BLaER1 treated with 17β-estradiol and CSF1 and Interleukin-3, amounts not matched to agents 10 nM and 100 nM (cell line): ENCODE measurements around the gene AKAP6.
A peak's percentile ranks its signal among the peaks of the same experiment; 100 is the strongest.
"Not testable (repeated sequence)": the region's sequence is repeated elsewhere in the genome, so short reads cannot be mapped to it uniquely, and the experiment has no call there.

Experiments
- H3K27ac ChIP-seq, 11 experiments: shearing (Covaris generic); formaldehyde crosslinking; 2 replicates each; pipeline ENCODE4 v1.8.1; 2022
- H3K27me3 ChIP-seq, 11 experiments: shearing (Covaris generic); formaldehyde crosslinking; 2 replicates each; pipeline ENCODE4 v1.8.1; 2022
- H3K36me3 ChIP-seq, 11 experiments: shearing (Covaris generic); formaldehyde crosslinking; 2 replicates each; pipeline ENCODE4 v1.8.1; 2022
- H3K4me1 ChIP-seq, 10 experiments: shearing (Covaris generic); formaldehyde crosslinking; 2 replicates each; pipeline ENCODE4 v1.8.1; 2022
- H3K4me2 ChIP-seq, 11 experiments: shearing (Covaris generic); formaldehyde crosslinking; 2 replicates each; pipeline ENCODE4 v1.8.1; 2022
- H3K4me3 ChIP-seq, 10 experiments: shearing (Covaris generic); formaldehyde crosslinking; 2 replicates each; pipeline ENCODE4 v1.8.1; 2022
- H3K9ac ChIP-seq, 11 experiments: shearing (Covaris generic); formaldehyde crosslinking; 2 replicates each; pipeline ENCODE4 v1.8.1; 2022
- H3K9me3 ChIP-seq, 11 experiments: shearing (Covaris generic); formaldehyde crosslinking; replicated peaks in 1 of 11; 2 replicates each; pipeline ENCODE4 v1.8.1; 2022
- H4K20me1 ChIP-seq, 11 experiments: shearing (Covaris generic); formaldehyde crosslinking; 2 replicates each; pipeline ENCODE4 v1.8.1; 2022
- Cebpa-rat ChIP-seq, 11 experiments: shearing (Covaris generic); IDR thresholded peaks; 2 replicates each; pipeline ENCODE4 v1.8.1; 2022

The AKAP6 gene

DNA sequence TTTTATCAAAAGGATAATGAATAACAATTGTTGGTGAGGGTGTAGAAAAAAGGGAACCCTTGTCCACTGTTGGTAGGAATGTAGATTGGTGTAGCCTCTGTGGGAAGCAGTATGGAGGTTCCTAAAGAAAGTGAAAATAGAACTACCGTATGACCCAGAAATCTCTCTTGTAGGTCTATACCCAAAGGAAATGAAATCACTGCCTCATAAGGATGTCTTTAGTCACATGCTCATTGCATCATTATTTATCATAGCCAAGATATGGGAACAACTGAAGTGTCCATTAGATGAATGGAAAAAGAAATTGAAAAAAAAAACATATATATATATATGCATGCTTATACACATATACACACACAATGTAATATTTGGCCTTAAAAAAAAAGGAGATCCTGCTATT, 450.7 kb downstream of the AKAP6 start:
- no peak for TF ChIP-seq Cebpa-rat (IDR thresholded peaks at IDR 0.05)
- Histone ChIP-seq H3K9me3 (no peaks in the 10 kb centered on the region), H3K4me3 (no peak overlapping the region), H3K4me1 (no peaks in the 10 kb centered on the region), H3K4me2 (no peak overlapping the region), H3K27me3 (no peaks in the 10 kb centered on the region), H3K9ac (no peak overlapping the region), H3K27ac (no peak overlapping the region), H4K20me1 (no peaks in the 10 kb centered on the region), H3K36me3 (no peaks in the 10 kb centered on the region)

GRCh38 chr14:32784405-32784804, 455.3 kb downstream of the AKAP6 start:
- no peak overlapping the region for H3K4me3 ChIP-seq
- peaks cover 0 to 8% (median 0%) of the 10 kb centered on the region in 11 experiments; a peak in 2 of 22 replicates for H3K9me3 ChIP-seq
- H3K36me3 ChIP-seq, result no peaks in the 10 kb centered on the region
- H3K27me3 ChIP-seq, result no peaks in the 10 kb centered on the region
- no peak overlapping the region for H3K4me2 ChIP-seq
- no peaks in the 10 kb centered on the region for H3K4me1 ChIP-seq
- H3K9ac ChIP-seq, result no peak overlapping the region
- no peak overlapping the region for H3K27ac ChIP-seq
- no peak for TF ChIP-seq Cebpa-rat (IDR thresholded peaks at IDR 0.05)
- no peaks in the 10 kb centered on the region for H4K20me1 ChIP-seq

GRCh38 chr14:32785585-32785984, 456.5 kb downstream of the AKAP6 start:
- Histone ChIP-seq H3K27me3 (no peaks in the 10 kb centered on the region), H3K9me3 (peaks cover 0 to 8% (median 0%) of the 10 kb centered on the region in 11 experiments; a peak in 5 of 22 replicates), H3K27ac (no peak overlapping the region), H3K4me2 (no peak overlapping the region), H3K4me1 (no peaks in the 10 kb centered on the region), H4K20me1 (no peaks in the 10 kb centered on the region), H3K36me3 (no peaks in the 10 kb centered on the region), H3K9ac (no peak overlapping the region), H3K4me3 (no peak overlapping the region)
- no peak for TF ChIP-seq Cebpa-rat (IDR thresholded peaks at IDR 0.05)

DNA sequence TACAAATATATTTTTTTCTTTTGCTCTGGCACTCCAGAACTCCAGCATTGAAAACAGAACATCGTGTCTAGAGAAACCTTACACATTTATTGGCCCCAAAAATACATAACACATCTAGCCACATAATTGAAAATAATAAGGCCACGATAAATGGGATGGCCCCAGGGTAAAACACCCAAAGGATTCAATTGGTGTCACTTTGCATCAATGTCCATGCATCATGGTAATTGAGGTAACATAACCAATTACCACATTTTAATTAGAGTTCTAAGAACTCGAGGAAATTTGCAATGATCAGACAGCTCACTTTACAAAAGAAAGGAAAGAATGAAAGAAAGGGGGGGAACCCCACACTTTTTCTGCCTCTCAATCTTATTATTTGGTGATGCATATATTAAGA, 457.8 kb downstream of the AKAP6 start:
- H3K9me3 ChIP-seq, result peaks cover 5 to 19% (median 7%) of the 10 kb centered on the region in 11 experiments; a peak in 21 of 22 replicates
- no peak overlapping the region for H3K4me2 ChIP-seq
- no peaks in the 10 kb centered on the region for H4K20me1 ChIP-seq
- H3K9ac ChIP-seq, result no peak overlapping the region
- H3K27me3 ChIP-seq, result no peaks in the 10 kb centered on the region
- TF ChIP-seq Cebpa-rat (IDR thresholded peaks at IDR 0.05), result no peak
- H3K4me3 ChIP-seq, result no peak overlapping the region
- no peaks in the 10 kb centered on the region for H3K36me3 ChIP-seq
- no peaks in the 10 kb centered on the region for H3K4me1 ChIP-seq
- H3K27ac ChIP-seq, result no peak overlapping the region

DNA sequence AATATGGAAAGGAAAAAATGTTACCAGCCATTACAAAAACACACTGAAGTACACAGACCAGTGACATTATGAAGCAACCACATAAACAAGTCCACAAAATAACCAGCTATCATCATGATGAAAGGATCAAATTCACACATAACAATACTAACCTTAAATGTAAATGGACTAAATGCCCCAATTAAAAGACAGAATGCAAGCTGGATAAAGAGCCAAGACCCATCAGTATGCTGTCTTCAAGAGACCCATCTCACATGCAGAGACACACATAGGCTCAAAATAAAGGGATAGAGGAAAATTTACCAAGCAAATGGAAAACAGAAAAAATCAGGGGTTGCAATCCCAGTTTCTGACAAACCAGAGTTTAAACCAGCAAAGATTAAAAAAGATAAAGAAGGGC, 463.9 kb downstream of the AKAP6 start:
- H3K4me2 ChIP-seq, H4K20me1 ChIP-seq, H3K4me3 ChIP-seq, H3K9ac ChIP-seq, H3K36me3 ChIP-seq, H3K27me3 ChIP-seq, H3K27ac ChIP-seq, H3K4me1 ChIP-seq: not testable (repeated sequence)
- H3K9me3 ChIP-seq, result peaks cover 24 to 53% (median 34%) of the 10 kb centered on the region in 11 experiments

DNA sequence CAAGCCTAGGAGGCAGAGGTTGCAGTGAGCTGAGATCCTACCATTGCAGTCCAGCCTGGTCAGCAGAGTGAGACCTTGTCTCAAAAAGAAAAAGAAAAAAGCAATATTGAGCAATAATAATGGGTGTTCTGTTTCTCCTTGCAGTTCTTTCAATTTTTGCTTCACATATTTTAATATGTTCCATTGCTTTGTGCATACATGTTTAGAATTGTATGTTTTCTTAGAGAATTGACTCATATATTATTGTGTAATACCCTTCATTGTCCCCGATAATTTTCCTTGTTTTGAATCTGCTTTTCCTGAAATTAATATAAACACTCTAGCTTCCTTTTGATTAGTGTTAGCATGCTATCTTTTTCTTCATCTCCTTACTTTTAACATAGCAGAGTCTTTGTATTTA, 471.2 kb downstream of the AKAP6 start:
- peaks cover 25 to 58% (median 42%) of the 10 kb centered on the region in 11 experiments for H3K9me3 ChIP-seq
- H3K27ac ChIP-seq, result no peak overlapping the region

DNA sequence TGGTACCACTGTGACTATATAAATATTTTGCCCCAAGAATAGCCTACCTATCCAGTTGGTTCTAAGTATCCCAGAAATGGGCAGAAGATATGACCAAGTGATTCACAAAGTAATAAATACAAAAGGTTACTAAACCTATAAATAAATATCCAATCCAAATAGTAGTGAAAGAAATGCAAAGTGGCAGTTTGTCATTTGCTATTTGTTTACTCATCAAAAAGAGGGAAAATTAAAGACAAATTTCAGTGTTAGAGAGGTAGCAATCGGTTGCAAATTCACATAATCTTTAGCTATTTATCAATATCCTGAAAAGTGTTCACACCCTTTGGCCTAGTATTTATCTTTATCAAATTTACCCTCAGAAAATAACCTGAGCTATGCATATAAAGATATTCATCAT, 473.2 kb downstream of the AKAP6 start:
- H4K20me1 ChIP-seq, result no peaks in the 10 kb centered on the region
- peaks cover 34 to 65% (median 48%) of the 10 kb centered on the region in 11 experiments for H3K9me3 ChIP-seq
- no peak overlapping the region for H3K4me3 ChIP-seq
- H3K27me3 ChIP-seq, result no peaks in the 10 kb centered on the region
- H3K9ac ChIP-seq, result no peak overlapping the region
- no peak for TF ChIP-seq Cebpa-rat (IDR thresholded peaks at IDR 0.05)
- no peak overlapping the region for H3K27ac ChIP-seq
- no peak overlapping the region for H3K4me2 ChIP-seq
- no peaks in the 10 kb centered on the region for H3K36me3 ChIP-seq
- H3K4me1 ChIP-seq, result no peaks in the 10 kb centered on the region

More for the DNA sequence above, 471.2 kb downstream of the AKAP6 start:
- H3K36me3 ChIP-seq, result no peaks in the 10 kb centered on the region
- H3K9ac ChIP-seq, result no peak overlapping the region
- TF ChIP-seq Cebpa-rat (IDR thresholded peaks at IDR 0.05), result no peak
- H3K27me3 ChIP-seq, result no peaks in the 10 kb centered on the region
- H3K4me1 ChIP-seq, result no peaks in the 10 kb centered on the region
- H3K4me3 ChIP-seq, result no peak overlapping the region
- H3K4me2 ChIP-seq, result no peak overlapping the region
- no peaks in the 10 kb centered on the region for H4K20me1 ChIP-seq

DNA sequence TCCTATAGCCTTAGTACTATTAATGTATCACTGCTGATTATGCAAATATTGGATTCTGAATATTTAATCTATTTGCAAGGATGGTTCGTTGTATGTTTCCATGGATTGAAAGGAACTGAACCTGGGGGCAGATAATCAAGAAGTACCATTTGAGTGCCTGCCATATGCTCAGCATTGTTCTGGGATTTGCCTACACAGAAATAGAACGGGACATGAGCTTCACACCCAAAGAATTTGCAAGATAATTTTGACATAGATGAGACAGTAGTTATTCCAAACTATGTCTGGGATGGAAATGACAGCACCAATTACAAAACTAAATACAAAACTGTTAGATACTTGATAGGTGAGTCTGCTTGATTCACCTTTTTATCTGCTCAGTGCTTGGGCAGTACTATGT, 476.9 kb downstream of the AKAP6 start:
- H3K4me2 ChIP-seq, result no peak overlapping the region
- H3K4me3 ChIP-seq, result no peak overlapping the region
- H3K36me3 ChIP-seq, result no peaks in the 10 kb centered on the region
- H3K4me1 ChIP-seq, result peaks cover 0 to 7% (median 2%) of the 10 kb centered on the region in 10 experiments; a peak in 4 of 20 replicates
- no peaks in the 10 kb centered on the region for H4K20me1 ChIP-seq
- no peak overlapping the region for H3K9ac ChIP-seq
- no peak for TF ChIP-seq Cebpa-rat (IDR thresholded peaks at IDR 0.05)
- peaks cover 34 to 50% (median 42%) of the 10 kb centered on the region in 11 experiments for H3K9me3 ChIP-seq
- H3K27me3 ChIP-seq, result no peaks in the 10 kb centered on the region
- H3K27ac ChIP-seq, result no peak overlapping the region

GRCh38 chr14:32808644-32809043, 479.5 kb downstream of the AKAP6 start:
- Histone ChIP-seq H3K27me3 (no peaks in the 10 kb centered on the region), H3K9ac (no peak overlapping the region), H4K20me1 (no peaks in the 10 kb centered on the region), H3K36me3 (no peaks in the 10 kb centered on the region), H3K9me3 (peaks cover 19 to 30% (median 24%) of the 10 kb centered on the region in 11 experiments), H3K27ac (no peak overlapping the region), H3K4me3 (no peak overlapping the region), H3K4me1 (peaks cover 0 to 7% (median 2%) of the 10 kb centered on the region in 10 experiments; a peak in 4 of 20 replicates), H3K4me2 (peak overlapping the region in 2 of 11 experiments; percentile 11 to 25; a peak in 2 of 22 replicates)
- no peak for TF ChIP-seq Cebpa-rat (IDR thresholded peaks at IDR 0.05)

DNA sequence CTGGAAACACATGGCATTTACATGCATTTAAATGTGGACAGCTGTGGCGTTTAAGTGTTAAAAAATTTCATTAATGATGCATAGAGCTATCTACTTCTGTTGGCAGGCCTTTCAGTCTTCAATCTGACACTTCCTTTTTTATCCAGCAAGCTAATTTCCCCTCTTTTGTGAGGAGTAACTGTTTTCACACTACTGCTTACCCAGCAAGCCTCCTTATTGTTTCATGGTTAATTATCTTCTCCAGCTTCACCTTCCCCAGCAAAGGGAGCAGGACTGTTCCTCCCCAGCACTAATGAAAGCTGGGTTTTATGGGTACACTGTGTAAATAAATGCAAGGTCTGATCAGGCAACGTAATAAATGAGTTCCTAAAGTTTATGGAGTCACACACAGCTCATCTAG, 480.2 kb downstream of the AKAP6 start:
- no peak for TF ChIP-seq Cebpa-rat (IDR thresholded peaks at IDR 0.05)
- no peaks in the 10 kb centered on the region for H3K36me3 ChIP-seq
- no peak overlapping the region for H3K27ac ChIP-seq
- peaks cover 0 to 7% (median 2%) of the 10 kb centered on the region in 10 experiments; a peak in 4 of 20 replicates for H3K4me1 ChIP-seq
- peak overlapping the region in 1 of 11 experiments; percentile 11; a peak in 2 of 22 replicates for H3K4me2 ChIP-seq
- peaks cover 13 to 24% (median 18%) of the 10 kb centered on the region in 11 experiments for H3K9me3 ChIP-seq
- no peak overlapping the region for H3K9ac ChIP-seq
- H4K20me1 ChIP-seq, result no peaks in the 10 kb centered on the region
- no peak overlapping the region for H3K4me3 ChIP-seq
- no peaks in the 10 kb centered on the region for H3K27me3 ChIP-seq
